SHP77 (cell line): Measurements from ENCODE around the gene VSIG10L.
A peak's percentile ranks its signal among the peaks of the same experiment; 100 is the strongest.

Experiments used
- DNase-seq, 2 experiments: peaks; one replicate each; lab custom pipeline; 2025; lab: John Stamatoyannopoulos, UW

The VSIG10L gene

GRCh38 chr19:51338563-51339312, 3.2 kb downstream of the VSIG10L start:
- peak; percentile 50 to 73 for DNase-seq

GRCh38 chr19:51337861-51338562, 3.9 kb downstream of the VSIG10L start:
- no peak for DNase-seq

- DNase-seq = no peak
Observed at GRCh38 chr19:51337141-51337860, 4.6 kb downstream of the VSIG10L start.

- DNase-seq = peak; percentile 52 to 75
Observed at GRCh38 chr19:51333836-51334460, 8.0 kb downstream of the VSIG10L start.

GRCh38 chr19:51331716-51332115, 10.2 kb downstream of the VSIG10L start:
- no peak for DNase-seq

- DNase-seq = no peak
Observed at GRCh38 chr19:51331193-51331592, 10.7 kb downstream of the VSIG10L start.

- no peak for DNase-seq
Observed at GRCh38 chr19:51330366-51330765, 11.6 kb downstream of the VSIG10L start.

- DNase-seq = no peak
Observed at GRCh38 chr19:51329411-51329810, 12.5 kb downstream of the VSIG10L start.

GRCh38 chr19:51327066-51328001, 14.6 kb downstream of the VSIG10L start:
- DNase-seq = no peak

- no peak for DNase-seq
Observed at GRCh38 chr19:51326216-51327065, 15.5 kb downstream of the VSIG10L start.

- no peak for DNase-seq
Observed at GRCh38 chr19:51325161-51325976, 16.6 kb downstream of the VSIG10L start.

- DNase-seq = no peak
Observed at GRCh38 chr19:51324167-51324481, 17.8 kb downstream of the VSIG10L start.

- no peak for DNase-seq
Observed at GRCh38 chr19:51323481-51324166, 18.3 kb downstream of the VSIG10L start.

GRCh38 chr19:51321799-51322198, 20.1 kb downstream of the VSIG10L start:
- no peak for DNase-seq

- peak; percentile 11 to 27 for DNase-seq
Observed at GRCh38 chr19:51320280-51320657, 21.7 kb downstream of the VSIG10L start.

GRCh38 chr19:51319649-51320279, 22.2 kb downstream of the VSIG10L start:
- no peak for DNase-seq

GRCh38 chr19:51318687-51319648, 23.0 kb downstream of the VSIG10L start:
- no peak for DNase-seq
